GM12878 (cell line): ENCODE measurements around the gene ZNF397. TPM values are rescaled to one million over a fixed set of nuclear protein-coding genes. Genes with fewer than 3 reads are reported as not detected.

Experiments
- ATAC-seq: fragments of 200-7000 bp; cut with Tn5 transposase; 3 replicates; pipeline ENCODE4 v1.9.1; 2020; ENCODE audit warnings: mild to moderate bottlenecking, moderate library complexity
- BruUV-seq: library from RNA; stranded (reverse); fragments of 400-500 nt; replicated peaks from 2 replicates; lab custom pipeline; 2021; lab: Mats Ljungman, UMichigan
- CTCF ChIA-PET: fragments of 300-600 bp; sonication (Branson Sonifier 250); formaldehyde crosslinking; extraction: SDS; loops from one replicate; lab custom pipeline; 2021; ENCODE audit warnings: inconsistent platforms; lab: Yijun Ruan, JAX
- POLR2A ChIA-PET: fragments of 350-600 bp; formaldehyde crosslinking; extraction: SDS; loops from one replicate; lab custom pipeline; 2021; ENCODE audit warnings: inconsistent platforms; lab: Charles Lee
- RAD21 ChIA-PET: fragments of 300-600 bp; sonication (Branson Sonifier 250); formaldehyde crosslinking; loops from one replicate; lab custom pipeline; 2023; ENCODE audit warnings: antibody characterized with exemption; ENCODE audit not compliant: unreplicated experiment; lab: Charles Lee
- SMC1A ChIA-PET: fragments of 300-600 bp; sonication (Branson Sonifier 250); formaldehyde crosslinking; loops from one replicate; lab custom pipeline; 2023; ENCODE audit not compliant: unreplicated experiment, uncharacterized antibody; lab: Charles Lee
- DNase-seq: peaks from one replicate; pipeline ENCODE4 v3.0.0-alpha.2; 2011; ENCODE audit warnings: low read depth, low spot score
- FAIRE-seq: peaks from 3 replicates; lab custom pipeline; 2011; peaks lifted over from hg19 to GRCh38; lab: Jason Lieb, UNC
- H2AFZ ChIP-seq: 2 replicates; pipeline ENCODE4 v1.6.0; 2011; ENCODE audit warnings: low read depth, low read length, control low read depth; ENCODE audit not compliant: control insufficient read depth
- H3K27ac ChIP-seq: 2 replicates; pipeline ENCODE4 v1.5.1; 2011; ENCODE audit warnings: control low read depth; ENCODE audit not compliant: control insufficient read depth, insufficient read depth
- H3K27me3 ChIP-seq, 2 experiments: replicated peaks in 1 of 2; 2 replicates each; pipeline versions ENCODE4 v1.6.0 to v1.6.1; 2011; ENCODE audit warnings: low read length in 1 of 2; ENCODE audit not compliant: control insufficient read depth in 2 of 2, insufficient read depth in 2 of 2
- H3K36me3 ChIP-seq, 2 experiments: 2 replicates each; pipeline ENCODE4 v1.5.1; 2011; ENCODE audit warnings: low read length in 1 of 2; ENCODE audit not compliant: control insufficient read depth in 2 of 2, insufficient read depth in 2 of 2
- H3K4me1 ChIP-seq: 2 replicates; pipeline ENCODE4 v1.6.1; 2011; ENCODE audit warnings: mild to moderate bottlenecking, low read length, moderate library complexity, mixed read lengths; ENCODE audit not compliant: control insufficient read depth, insufficient read depth
- H3K4me2 ChIP-seq: 2 replicates; pipeline ENCODE4 v1.6.0; 2011; ENCODE audit warnings: control low read depth; ENCODE audit not compliant: control insufficient read depth, insufficient read depth
- H3K4me3 ChIP-seq: fragments of 200-600 bp; sonication (generic); 2 replicates; pipeline ENCODE4 v1.5.1; 2016
- H3K79me2 ChIP-seq: 2 replicates; pipeline ENCODE4 v1.6.0; 2011; ENCODE audit warnings: low read length; ENCODE audit not compliant: control insufficient read depth, insufficient read depth
- H3K9ac ChIP-seq: 2 replicates; pipeline ENCODE4 v1.8.0; 2011; ENCODE audit warnings: low read length, control low read depth, mixed read lengths; ENCODE audit not compliant: control insufficient read depth, insufficient read depth
- H3K9me3 ChIP-seq: replicated peaks from 3 replicates; pipeline ENCODE4 v1.5.1; 2011; ENCODE audit warnings: mild to moderate bottlenecking, low read length; ENCODE audit not compliant: control insufficient read depth, insufficient read depth
- H4K20me1 ChIP-seq: 2 replicates; pipeline ENCODE4 v1.6.0; 2011; ENCODE audit not compliant: control insufficient read depth, insufficient read depth
- CREB1 ChIP-seq: IDR thresholded peaks from 2 replicates; pipeline ENCODE4 v1.6.1; 2012; ENCODE audit warnings: low read depth, mild to moderate bottlenecking, inconsistent platforms
- CUX1 ChIP-seq: IDR thresholded peaks from 2 replicates; pipeline ENCODE4 v1.6.1; 2012; ENCODE audit warnings: improper control_type of control experiment, low read depth, low read length; ENCODE audit not compliant: insufficient replicate concordance
- EED ChIP-seq: sonication (generic); IDR thresholded peaks from 2 replicates; pipeline ENCODE4 v1.6.1; 2016; ENCODE audit warnings: antibody characterized with exemption, low read depth
- GABPA ChIP-seq: IDR thresholded peaks from 2 replicates; pipeline ENCODE4 v1.6.1; 2014; ENCODE audit warnings: antibody characterized with exemption, low read depth, mild to moderate bottlenecking, inconsistent platforms
- HDAC2 ChIP-seq: fragments of 200-600 bp; sonication (generic); IDR thresholded peaks from 2 replicates; pipeline ENCODE4 v1.6.1; 2017
- HSF1 ChIP-seq: fragments of 150-350 bp; IDR thresholded peaks from 2 replicates; pipeline ENCODE4 v1.6.1; 2014; ENCODE audit warnings: mild to moderate bottlenecking, low read depth, low read length
- KAT2A ChIP-seq: conservative IDR thresholded peaks from 2 replicates; pipeline ENCODE4 v1.6.1; 2011; ENCODE audit warnings: low read depth, low read length; ENCODE audit not compliant: control insufficient read depth
- NKRF ChIP-seq: fragments of 450-650 bp; conservative IDR thresholded peaks from 2 replicates; pipeline ENCODE4 v1.6.1; 2017; ENCODE audit warnings: mild to moderate bottlenecking, moderate library complexity
- NR2F1 ChIP-seq: fragments of 450-650 bp; conservative IDR thresholded peaks from 2 replicates; pipeline ENCODE4 v1.6.1; 2017; ENCODE audit warnings: mild to moderate bottlenecking
- SMARCA5 ChIP-seq: fragments of 450-650 bp; IDR thresholded peaks from 2 replicates; pipeline ENCODE4 v1.6.1; 2017; ENCODE audit warnings: mild to moderate bottlenecking
- STAT1 ChIP-seq: fragments of 450-650 bp; conservative IDR thresholded peaks from 2 replicates; pipeline ENCODE4 v1.6.1; 2014; ENCODE audit warnings: antibody characterized with exemption, mild to moderate bottlenecking
- SUPT20H ChIP-seq: IDR thresholded peaks from 2 replicates; pipeline ENCODE4 v1.6.1; 2011; ENCODE audit warnings: low read depth, mild to moderate bottlenecking, low read length, moderate library complexity, borderline replicate concordance; ENCODE audit not compliant: control insufficient read depth
- ZNF384 ChIP-seq: IDR thresholded peaks from 2 replicates; pipeline ENCODE4 v1.6.1; 2012; ENCODE audit warnings: low read depth, mild to moderate bottlenecking, low read length, improper control_type of control experiment, borderline replicate concordance
- WGBS: methylation state at CpG from one replicate; pipeline ENCODE4 v1.1.6; 2016; ENCODE audit warnings: low lambda C conversion rate; ENCODE audit not compliant: insufficient replicate concordance, insufficient coverage; ENCODE audit errors: missing lambda C conversion rate; 5-methylcytosine and 5-hydroxymethylcytosine counted together
- in situ Hi-C: fragments of 300-500 bp; cut with MboI; formaldehyde crosslinking; loops from 9 replicates; pipeline ENCODE4 v1.14.3; 2018; ENCODE audit warnings: mixed read lengths
- intact Hi-C: fragments of 100-400 bp; cut with micrococcal nuclease; formaldehyde crosslinking; loops from one replicate; pipeline ENCODE4 v1.14.2; 2022; ENCODE audit not compliant: unreplicated experiment
- polyA plus RNA-seq, 11 experiments: library from polyadenylated mRNA; depleted of rRNA in 4 of 11; unstranded in 6 of 11; stranded (reverse) in 5 of 11; fragments of >200 nt; fragmentation: Nextera tagmentation in 4 of 11; fragmentation: Illumina TruSeq in 1 of 11; extraction: Ambion mirVana in 4 of 11; extraction: Trizol in 1 of 11; gene quantifications; 1 replicate in 1 of 11; 2 replicates in 10 of 11; pipeline versions ENCODE4 v1.2.1 to v1.2.3, GENCODE V29; 2011 to 2016; ENCODE audit warnings: inconsistent platforms in 2 of 11, missing spikeins in 2 of 11, low read depth in 1 of 11
- total RNA-seq, 4 experiments: library from RNA; depleted of rRNA in 3 of 4; stranded (reverse); fragments of >200 nt in 3 of 4; fragmentation: Illumina TruSeq in 1 of 4; extraction: Trizol in 1 of 4; gene quantifications; 2 replicates each; pipeline versions ENCODE4 v1.2.1 to v1.2.3, GENCODE V29; 2013 to 2021

The ZNF397 gene
- total and polyA plus RNA-seq, 10 of the 15 experiments (the other 5 are each of a cell fraction or from before 2014, with no cell fraction given), result 5.2 to 13.3 (median 10.8) TPM

- TF ChIP-seq CREB1 (no peak), NKRF (no peak), SMARCA5 (no peak), CUX1 (no peak), HDAC2 (no peak), EED (no peak), SUPT20H (no peak), HSF1 (no peak), STAT1 (no peak), KAT2A (no peak), ZNF384 (no peak), NR2F1 (no peak), GABPA (no peak)
- no peaks in the 10 kb centered on the region for H3K36me3 ChIP-seq
- no peak overlapping the region for H3K27ac ChIP-seq
- CTCF ChIA-PET, result no interaction called here
- no TSS peak for BruUV-seq
- POLR2A ChIA-PET, result no interaction called here
- in situ Hi-C loops, result no loop called here
- DNase-seq (no peak), ATAC-seq (no peak), FAIRE-seq (no peak)
- H3K9ac ChIP-seq, result no peak overlapping the region
- no peaks in the 10 kb centered on the region for H4K20me1 ChIP-seq
- H3K4me1 ChIP-seq, result no peaks in the 10 kb centered on the region
- H3K79me2 ChIP-seq, result no peaks in the 10 kb centered on the region
- no peak overlapping the region for H3K4me3 ChIP-seq
- H2AFZ ChIP-seq, result no peak overlapping the region
- intact Hi-C loops, result no loop called here
- H3K4me2 ChIP-seq, result no peak overlapping the region
- 97% methylated on average over 3 of the region's 3 CpGs for whole genome bisulfite sequencing
- RAD21 ChIA-PET, result no interaction called here
- SMC1A ChIA-PET, result no interaction called here
- H3K9me3 ChIP-seq, result peaks cover 2% of the 10 kb centered on the region; the same call in 1 of the 3 replicates
- no peaks in the 10 kb centered on the region for H3K27me3 ChIP-seq
These were observed 35.4 kb downstream of the ZNF397 start for GRCh38 chr18:35276267-35276666.
